ENCODE results near the gene PLEK.
"Not testable (repeated sequence)": the region's sequence is repeated elsewhere in the genome, so short reads cannot be mapped to it uniquely, and the experiment has no call there.

Gene PLEK

DNA sequence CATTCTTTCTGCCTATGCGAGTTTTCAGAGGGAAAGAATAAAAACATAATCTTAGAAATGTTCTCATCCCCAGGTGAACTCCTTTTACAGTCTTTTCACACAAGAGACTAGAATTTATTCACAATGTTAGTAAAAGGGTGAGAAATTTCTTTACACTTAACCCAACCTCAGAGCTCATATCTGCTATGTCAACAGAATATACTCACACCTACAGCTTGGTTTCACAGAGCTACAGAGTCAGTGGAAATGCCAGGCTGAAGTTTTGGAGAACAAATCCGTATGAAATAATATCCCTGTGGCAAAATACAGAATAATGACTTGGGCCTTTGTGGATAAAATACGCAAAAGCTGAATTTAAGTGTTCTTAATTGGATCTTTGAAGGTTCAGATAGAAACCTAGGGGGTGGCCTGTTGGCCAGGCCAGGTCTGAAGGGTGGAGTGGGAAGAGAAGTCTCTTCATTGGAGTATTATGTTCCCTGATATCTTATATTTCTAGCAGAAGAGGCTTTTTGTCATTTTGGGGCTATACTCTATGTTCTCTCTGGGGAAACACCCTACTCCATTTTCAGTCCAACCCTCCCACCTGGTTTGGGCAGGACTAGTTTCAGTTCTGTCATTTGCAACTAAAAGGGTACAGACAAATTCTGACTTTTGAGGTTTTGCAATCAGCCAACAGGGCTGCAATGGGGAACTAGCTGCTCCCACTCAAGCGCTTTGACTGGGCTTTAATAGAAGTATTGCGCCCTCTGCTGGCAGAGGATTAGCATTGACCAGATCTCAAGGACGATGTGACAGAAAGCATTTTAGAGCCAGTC is 76.3 kb downstream of the PLEK start:
- no peak overlapping the region for H3K4me3 Mint-ChIP-seq

DNA sequence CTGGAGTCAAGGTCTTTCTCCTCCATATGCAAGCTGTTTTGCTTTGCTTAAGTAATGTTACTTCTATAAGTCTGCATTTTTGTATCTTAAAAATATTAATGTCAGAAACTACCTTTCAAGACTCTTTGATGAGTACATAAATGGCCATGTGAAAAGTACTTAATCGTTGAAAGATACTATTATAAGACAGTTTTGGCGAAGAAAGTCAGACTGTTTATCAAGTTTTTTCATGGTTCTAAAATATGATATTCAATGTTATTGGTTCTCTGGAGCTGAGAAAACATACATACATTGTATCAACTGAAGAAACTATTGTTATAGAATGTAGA is 76.9 kb downstream of the PLEK start:
- H3K27ac Mint-ChIP-seq = no peak overlapping the region
- CTCF ChIA-PET = interaction anchor here (0.7 to 4.2 kb wide), 22 partner anchors 10 to 320 kb away, joined by 3 to 49 read pairs (median 4); no protein-coding TSS in a partner anchor
- peaks cover 7% of the 10 kb centered on the region for H3K4me1 Mint-ChIP-seq
- no peak for DNase-seq
- no peak overlapping the region for H3K4me3 Mint-ChIP-seq
- no peaks in the 10 kb centered on the region for H3K36me3 Mint-ChIP-seq
- peaks cover 19% of the 10 kb centered on the region for H3K27me3 Mint-ChIP-seq
- H3K9me3 Mint-ChIP-seq = no peaks in the 10 kb centered on the region

More for the DNA sequence above, 76.3 kb downstream of the PLEK start:
- peak; percentile 85 for DNase-seq
- H3K27ac Mint-ChIP-seq = peak overlapping the region; percentile 11
- H3K4me1 Mint-ChIP-seq = peaks cover 7% of the 10 kb centered on the region
- CTCF ChIA-PET = interaction anchor here (0.7 to 4.2 kb wide), 31 partner anchors 10 to 319 kb away, joined by 3 to 49 read pairs (median 4); no protein-coding TSS in a partner anchor
- no peaks in the 10 kb centered on the region for H3K9me3 Mint-ChIP-seq
- no peaks in the 10 kb centered on the region for H3K36me3 Mint-ChIP-seq
- H3K27me3 Mint-ChIP-seq = peaks cover 24% of the 10 kb centered on the region

DNA sequence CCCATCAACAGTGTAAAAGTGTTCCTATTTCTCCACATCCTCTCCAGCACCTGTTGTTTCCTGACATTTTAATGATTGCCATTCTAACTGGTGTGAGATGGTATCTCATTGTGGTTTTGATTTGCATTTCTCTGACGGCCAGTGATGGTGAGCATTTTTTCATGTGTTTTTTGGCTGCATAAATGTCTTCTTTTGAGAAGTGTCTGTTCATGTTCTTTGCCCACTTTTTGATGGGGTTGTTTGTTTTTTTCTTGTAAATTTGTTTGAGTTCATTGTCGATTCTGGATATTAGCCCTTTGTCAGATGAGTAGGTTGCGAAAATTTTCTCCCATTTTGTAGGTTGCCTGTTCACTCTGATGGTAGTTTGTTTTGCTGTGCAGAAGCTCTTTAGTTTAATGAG is 81.3 kb downstream of the PLEK start:
- H3K27me3 Mint-ChIP-seq, DNase-seq, H3K4me3 Mint-ChIP-seq, H3K9me3 Mint-ChIP-seq, H3K36me3 Mint-ChIP-seq, H3K4me1 Mint-ChIP-seq, H3K27ac Mint-ChIP-seq, CTCF ChIA-PET: not testable (repeated sequence)
